Ramos (cell line): ENCODE measurements around the gene KRT78.
"Not testable (repeated sequence)": the region's sequence is repeated elsewhere in the genome, so short reads cannot be mapped to it uniquely, and the experiment has no call there.

ENCODE experiments used
- in situ Hi-C: fragments of 300-500 bp; cut with MboI; formaldehyde crosslinking; loops from one replicate; pipeline ENCODE4 v1.14.3; 2022; ENCODE audit warnings: low sequenced_read_pairs; ENCODE audit not compliant: unreplicated experiment

Gene KRT78

GRCh38 chr12:52848661-52849255, at the start of gene KRT78:
Gene KRT78 (minus strand): TSS chr12:52848994. CDS start chr12:52848930, 64 bp downstream.
- in situ Hi-C loops, result no loop called here

- in situ Hi-C loops, result no loop called here
Measured at GRCh38 chr12:52896190-52897100, 47.7 kb upstream of the KRT78 start.

GRCh38 chr12:52895726-52896189, 47.0 kb upstream of the KRT78 start:
- in situ Hi-C loops, result no loop called here

- in situ Hi-C loops, result no loop called here
Measured at GRCh38 chr12:52892974-52893373, 44.2 kb upstream of the KRT78 start.

GRCh38 chr12:52892207-52892852, 43.5 kb upstream of the KRT78 start:
- in situ Hi-C loops, result no loop called here

GRCh38 chr12:52891044-52891443, 42.2 kb upstream of the KRT78 start:
- in situ Hi-C loops, result no loop called here

GRCh38 chr12:52890417-52890816, 41.6 kb upstream of the KRT78 start:
- in situ Hi-C loops, result no loop called here

- in situ Hi-C loops, result loop anchor here (5.0 kb wide), 1 partner anchor 98 kb away; no protein-coding TSS in a partner anchor
Measured at GRCh38 chr12:52884526-52885293, 35.9 kb upstream of the KRT78 start.

- in situ Hi-C loops, result not testable (repeated sequence)
Measured at GRCh38 chr12:52880499-52880898, 31.7 kb upstream of the KRT78 start.

GRCh38 chr12:52879394-52880351, 30.9 kb upstream of the KRT78 start:
- in situ Hi-C loops, result loop anchor here (10.0 kb wide), 1 partner anchor 505 kb away; no protein-coding TSS in a partner anchor

- in situ Hi-C loops, result loop anchor here (10.0 kb wide), 1 partner anchor 504 kb away; no protein-coding TSS in a partner anchor
Measured at GRCh38 chr12:52878507-52879393, 30.0 kb upstream of the KRT78 start.

- in situ Hi-C loops, result loop anchor here (10.0 kb wide), 1 partner anchor 502 kb away; no protein-coding TSS in a partner anchor
Measured at GRCh38 chr12:52877242-52877641, 28.4 kb upstream of the KRT78 start.

- in situ Hi-C loops, result loop anchor here (10.0 kb wide), 1 partner anchor 502 kb away; no protein-coding TSS in a partner anchor
Measured at GRCh38 chr12:52876372-52876771, 27.6 kb upstream of the KRT78 start.

- in situ Hi-C loops, result loop anchor here (10.0 kb wide), 1 partner anchor 500 kb away; no protein-coding TSS in a partner anchor
Measured at GRCh38 chr12:52874573-52875435, 26.0 kb upstream of the KRT78 start.

GRCh38 chr12:52873832-52874572, 25.2 kb upstream of the KRT78 start:
- in situ Hi-C loops, result loop anchor here (10.0 kb wide), 1 partner anchor 499 kb away; no protein-coding TSS in a partner anchor

GRCh38 chr12:52873513-52873831, 24.7 kb upstream of the KRT78 start:
- in situ Hi-C loops, result loop anchor here (10.0 kb wide), 1 partner anchor 499 kb away; no protein-coding TSS in a partner anchor
